Stimulated activated CD8-positive, alpha-beta memory T cell treated with anti-CD3 and anti-CD28 coated beads, Interleukin-12 subunit alpha, Interleukin-12 subunit beta, amount 100 ng/mL, for 24 hours (primary cell): Measurements from ENCODE around the gene TEC.
"Not testable (repeated sequence)": the region's sequence is repeated elsewhere in the genome, so short reads cannot be mapped to it uniquely, and the experiment has no call there.

Source experiments
- DNase-seq: peaks from one replicate; pipeline ENCODE4 v3.0.0-alpha.2; 2020; ENCODE audit errors: extremely low read depth

Gene TEC

DNA sequence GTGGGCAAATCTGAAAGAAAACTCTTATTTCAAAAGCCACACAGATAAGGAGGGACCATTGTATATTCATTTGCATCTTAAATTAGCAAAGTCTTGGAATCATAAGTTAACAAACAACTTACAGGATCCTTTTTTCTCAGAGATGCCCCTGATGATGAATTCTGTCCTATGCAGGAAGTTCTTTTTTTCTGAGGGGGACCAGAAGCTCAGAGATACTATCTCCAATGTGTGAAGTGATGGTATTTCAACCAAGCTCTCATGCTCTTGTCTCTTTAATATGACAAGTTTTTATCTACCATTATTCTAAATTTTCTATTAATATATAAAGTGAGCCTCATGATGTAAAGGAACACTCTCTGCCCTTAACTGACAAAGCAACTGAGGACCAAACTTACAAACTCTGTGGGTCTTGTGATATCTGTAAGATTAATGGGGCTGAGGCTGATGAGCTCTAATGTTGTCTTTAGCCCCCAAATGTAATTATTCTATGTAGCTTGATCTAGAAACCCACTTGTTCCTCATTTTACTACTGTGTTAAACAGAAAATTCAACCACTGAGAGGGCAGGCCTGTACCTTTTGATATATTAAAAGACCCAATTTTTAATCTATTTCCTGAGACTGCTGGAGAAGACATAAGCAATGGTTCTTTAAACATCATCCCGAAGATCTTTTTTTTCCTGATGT lies 27.0 kb downstream of the TEC start:
- no peak for DNase-seq

- DNase-seq, result no peak
These were observed 27.9 kb downstream of the TEC start for GRCh38 chr4:48241731-48242130.

- DNase-seq, result no peak
These were observed 31.5 kb downstream of the TEC start for GRCh38 chr4:48237996-48238645.

DNA sequence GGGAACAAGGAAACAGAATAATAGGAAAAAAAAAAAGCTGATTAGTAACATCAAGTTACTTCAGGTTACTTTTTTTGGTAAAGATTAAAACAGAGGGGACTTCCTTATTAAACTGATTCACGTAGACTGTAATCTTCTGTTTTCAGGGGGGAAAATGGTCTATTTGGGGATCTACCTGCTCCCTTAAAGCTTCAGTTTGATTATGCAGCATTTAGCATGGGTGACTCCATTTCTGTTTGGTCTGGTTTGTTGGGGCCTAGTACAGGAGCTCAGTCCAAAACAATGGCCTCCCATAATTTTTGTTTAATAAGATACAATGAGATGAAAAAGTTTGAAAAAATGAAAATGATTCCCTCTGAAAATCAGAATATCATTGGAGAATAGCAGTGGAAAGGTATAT lies 34.6 kb downstream of the TEC start:
- no peak for DNase-seq

- DNase-seq, result no peak
These were observed 35.1 kb downstream of the TEC start for GRCh38 chr4:48234575-48234974.

- no peak for DNase-seq
These were observed 40.7 kb downstream of the TEC start for GRCh38 chr4:48228949-48229348.

DNA sequence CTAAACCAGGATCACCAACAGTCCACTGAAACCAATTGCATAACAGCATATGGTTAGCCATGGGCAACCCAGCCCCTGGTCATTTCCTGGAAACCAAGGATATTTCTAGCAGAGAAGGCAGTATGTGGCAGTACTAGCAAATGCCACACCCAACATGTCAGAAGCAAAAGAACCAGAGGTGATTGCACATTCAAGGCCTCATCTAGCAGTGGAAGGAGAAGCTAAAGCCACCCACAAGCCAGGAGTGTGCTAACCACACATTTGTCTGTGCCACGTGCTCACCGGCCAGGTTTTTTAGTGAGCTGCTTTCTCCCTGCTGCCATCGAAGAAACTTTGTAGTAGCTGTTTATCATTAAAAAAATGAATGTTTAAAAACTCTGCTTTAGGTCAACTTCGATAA lies 42.0 kb downstream of the TEC start:
- DNase-seq, result no peak

- no peak for DNase-seq
These were observed 43.4 kb downstream of the TEC start for GRCh38 chr4:48226199-48226598.

GRCh38 chr4:48225368-48226141 lies 44.1 kb downstream of the TEC start:
- no peak for DNase-seq

DNA sequence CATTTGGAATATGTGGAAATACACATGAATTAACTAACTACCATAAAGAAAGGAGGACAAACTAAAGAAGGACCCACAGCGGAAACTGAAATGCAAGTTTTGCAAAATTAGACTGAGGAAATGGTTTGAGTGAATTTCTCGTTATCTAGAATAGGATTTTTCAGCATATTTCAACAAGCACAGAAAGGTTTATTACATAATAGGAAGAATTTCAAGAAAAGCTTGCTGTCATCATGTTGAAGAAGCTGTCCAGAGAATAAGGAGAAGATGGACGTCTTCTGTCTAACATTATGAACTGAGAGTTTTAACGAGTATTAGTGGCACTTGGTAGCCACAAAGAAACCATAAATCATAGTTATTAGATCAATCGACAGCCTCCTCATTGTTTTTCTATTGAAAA lies 45.0 kb downstream of the TEC start:
- no peak for DNase-seq

DNA sequence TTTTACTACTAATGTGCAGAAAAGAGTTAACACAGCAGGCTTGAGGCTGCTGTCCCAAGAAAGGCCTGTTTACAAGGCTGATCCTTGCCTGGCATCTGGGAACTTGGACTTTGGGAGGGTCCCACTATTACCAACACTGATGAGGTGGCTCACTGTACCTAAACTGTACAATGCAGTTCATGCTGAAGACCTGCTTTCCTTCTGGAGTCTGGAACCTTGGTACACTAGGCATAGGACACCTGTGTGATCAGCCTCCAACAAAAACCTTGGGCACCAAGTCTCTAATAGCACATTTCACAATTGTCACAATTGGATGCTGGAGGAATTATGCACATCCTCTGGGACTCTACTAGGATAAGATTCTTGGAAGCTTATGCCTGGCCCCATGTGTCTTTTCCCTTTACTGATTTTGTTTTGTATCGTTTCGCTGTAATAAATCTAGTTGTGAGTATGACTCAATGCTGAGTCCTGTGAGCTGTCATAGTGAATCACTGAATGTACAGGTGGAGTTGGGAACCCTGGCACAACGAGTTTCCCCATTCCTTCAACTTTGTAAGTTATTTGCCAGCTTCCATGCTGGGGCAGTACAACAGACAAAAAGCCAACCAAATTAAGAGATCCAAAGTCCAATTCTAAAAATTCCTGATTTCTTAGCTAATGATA lies 45.9 kb downstream of the TEC start:
- DNase-seq, result no peak

DNA sequence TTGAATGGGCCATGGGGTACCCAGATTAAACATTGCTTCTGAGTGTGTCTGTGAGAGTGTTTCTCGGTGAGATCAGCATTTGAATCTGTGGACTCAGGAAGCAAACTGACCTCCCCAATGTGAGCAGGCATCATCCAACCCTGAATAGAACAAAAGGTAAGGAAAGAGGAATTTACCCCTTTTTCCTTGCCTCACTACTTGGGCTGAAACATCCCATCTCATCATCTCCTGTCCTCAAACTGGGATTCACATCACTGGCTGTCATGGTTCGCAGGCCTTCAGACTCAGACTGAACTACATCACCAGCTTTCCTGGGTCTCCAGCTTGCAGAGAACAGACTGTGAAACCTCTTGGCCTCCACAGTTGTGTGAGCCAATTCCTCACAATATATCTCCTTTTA lies 47.1 kb downstream of the TEC start:
- no peak for DNase-seq

GRCh38 chr4:48219430-48219829 lies 50.2 kb downstream of the TEC start:
- not testable (repeated sequence) for DNase-seq

- DNase-seq, result no peak
These were observed 53.1 kb downstream of the TEC start for GRCh38 chr4:48216563-48216962.

DNA sequence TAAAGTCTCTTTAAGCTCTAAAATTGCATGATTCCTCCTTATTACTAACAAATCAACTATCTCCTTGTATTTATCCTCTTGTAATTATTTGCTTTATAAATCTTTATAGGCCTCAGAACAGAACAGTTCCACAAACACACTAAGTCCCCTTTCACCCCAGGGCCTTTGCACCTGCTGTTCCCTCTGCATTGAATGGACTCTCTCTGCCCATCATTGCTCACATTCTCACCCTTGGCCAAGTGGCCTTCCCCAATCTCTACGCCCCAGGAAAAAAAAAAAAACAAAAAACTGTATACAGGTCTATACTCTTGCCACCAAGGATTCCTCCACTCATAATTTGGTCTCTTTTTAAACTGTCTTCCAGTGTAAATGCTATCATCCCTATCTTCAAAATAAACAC lies 53.7 kb downstream of the TEC start:
- DNase-seq, result no peak

GRCh38 chr4:48212165-48212564 lies 57.5 kb downstream of the TEC start:
- no peak for DNase-seq

GRCh38 chr4:48210966-48211328 lies 58.7 kb downstream of the TEC start:
- DNase-seq, result no peak

GRCh38 chr4:48205626-48206025 lies 64.0 kb downstream of the TEC start:
- no peak for DNase-seq

- DNase-seq, result no peak
These were observed 64.5 kb downstream of the TEC start for GRCh38 chr4:48205107-48205506.

GRCh38 chr4:48203819-48204218 lies 65.8 kb downstream of the TEC start:
- no peak for DNase-seq

DNA sequence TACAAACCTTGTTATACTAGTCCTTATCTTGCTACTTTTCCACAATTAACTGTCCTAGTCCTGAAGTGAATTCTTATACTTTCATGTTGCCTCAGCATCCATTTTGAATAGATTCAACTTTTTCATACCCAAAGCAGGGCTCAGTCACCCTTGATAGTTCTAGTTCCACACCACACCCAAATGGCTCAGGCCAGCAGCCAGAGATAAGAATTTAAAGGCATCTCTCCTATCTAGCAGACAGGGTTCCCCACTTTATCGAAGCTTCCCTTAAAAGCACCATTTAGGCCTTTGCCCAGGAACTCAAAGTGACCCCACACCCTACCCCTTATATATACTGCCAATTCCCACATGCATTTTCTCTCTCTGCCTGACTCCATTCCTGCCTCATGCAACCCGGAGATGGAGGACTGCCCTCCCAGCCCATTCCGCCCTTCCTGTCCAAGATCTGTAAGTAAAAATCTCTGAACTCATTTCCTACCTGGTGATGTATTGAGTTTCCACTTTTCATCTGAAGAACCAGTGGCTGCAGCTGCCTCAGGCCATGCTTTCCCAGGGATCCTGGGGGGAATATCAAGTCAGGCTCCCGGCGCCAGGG lies 71.9 kb downstream of the TEC start:
- DNase-seq, result no peak
